ENCODE data around the gene SBK1. TPM values are rescaled to one million over a fixed set of nuclear protein-coding genes. Genes with fewer than 3 reads are reported as not detected.
"Not testable (repeated sequence)": the region's sequence is repeated elsewhere in the genome, so short reads cannot be mapped to it uniquely, and the experiment has no call there.

The SBK1 gene
- total RNA-seq, 2 donors from 2014 or later, result 0.81 to 0.92 TPM

- ATAC-seq (ENCODE audit: insufficient number of reproducible peaks, low FRiP score, low read depth); H3K4me3 ChIP-seq; H3K27ac ChIP-seq; H3K27me3 ChIP-seq (replicated peaks; ENCODE audit: insufficient read depth); DNase-seq (ENCODE audit: low spot score); H3K4me1 ChIP-seq (ENCODE audit: control insufficient read depth in 1 of 2, low read depth in 2 of 2); H3K36me3 ChIP-seq; H3K9me3 ChIP-seq: not testable (repeated sequence)
Measured at GRCh38 chr16:28336940-28337710, 44.8 kb downstream of the SBK1 start.

- H3K36me3 ChIP-seq; H3K27ac ChIP-seq; H3K4me1 ChIP-seq (ENCODE audit: control insufficient read depth in 1 of 2, low read depth in 2 of 2); DNase-seq (ENCODE audit: low spot score); H3K9me3 ChIP-seq; H3K27me3 ChIP-seq (replicated peaks; ENCODE audit: insufficient read depth); ATAC-seq (ENCODE audit: insufficient number of reproducible peaks, low FRiP score, low read depth); H3K4me3 ChIP-seq: not testable (repeated sequence)
Measured at GRCh38 chr16:28338230-28338629, 45.9 kb downstream of the SBK1 start.

GRCh38 chr16:28362600-28362999, 70.3 kb downstream of the SBK1 start:
- not testable (repeated sequence) for H3K36me3 ChIP-seq; H3K27me3 ChIP-seq (replicated peaks; ENCODE audit: insufficient read depth); ATAC-seq (ENCODE audit: insufficient number of reproducible peaks, low FRiP score, low read depth)

GRCh38 chr16:28363408-28363807, 71.1 kb downstream of the SBK1 start, which contains the start of gene NPIPB6:
NPIPB6 (minus strand) TSS chr16:28363508; CDS start chr16:28362822, 686 bp downstream.
- not testable (repeated sequence) for H3K27ac ChIP-seq; H3K4me1 ChIP-seq (ENCODE audit: control insufficient read depth in 1 of 2, low read depth in 2 of 2); H3K9me3 ChIP-seq; H3K36me3 ChIP-seq; H3K27me3 ChIP-seq (replicated peaks; ENCODE audit: insufficient read depth); DNase-seq (ENCODE audit: low spot score); ATAC-seq (ENCODE audit: insufficient number of reproducible peaks, low FRiP score, low read depth); H3K4me3 ChIP-seq

More at GRCh38 chr16:28362600-28362999, 70.3 kb downstream of the SBK1 start:
- not testable (repeated sequence) for H3K9me3 ChIP-seq; H3K4me3 ChIP-seq; DNase-seq (ENCODE audit: low spot score); H3K4me1 ChIP-seq (ENCODE audit: control insufficient read depth in 1 of 2, low read depth in 2 of 2); H3K27ac ChIP-seq

- not testable (repeated sequence) for H3K36me3 ChIP-seq; H3K4me1 ChIP-seq (ENCODE audit: control insufficient read depth in 1 of 2, low read depth in 2 of 2); H3K27me3 ChIP-seq (replicated peaks; ENCODE audit: insufficient read depth); DNase-seq (ENCODE audit: low spot score); H3K9me3 ChIP-seq; H3K27ac ChIP-seq
- peak overlapping the region; percentile 47 for H3K4me3 ChIP-seq
- ATAC-seq (ENCODE audit: insufficient number of reproducible peaks, low FRiP score, low read depth), result peak; percentile 69
Measured at GRCh38 chr16:28364268-28365173, 72.2 kb downstream of the SBK1 start.

GRCh38 chr16:28367926-28368325, 75.6 kb downstream of the SBK1 start:
- ATAC-seq (ENCODE audit: insufficient number of reproducible peaks, low FRiP score, low read depth); H3K4me3 ChIP-seq; H3K27ac ChIP-seq; H3K9me3 ChIP-seq; DNase-seq (ENCODE audit: low spot score); H3K4me1 ChIP-seq (ENCODE audit: control insufficient read depth in 1 of 2, low read depth in 2 of 2); H3K27me3 ChIP-seq (replicated peaks; ENCODE audit: insufficient read depth); H3K36me3 ChIP-seq: not testable (repeated sequence)

Other genes with a start within 250 kb of the SBK1 start
- gene GSG1L, start 228.8 kb upstream of the SBK1 start, total RNA-seq, result 1 to 10 TPM; 5.3 to 5.9 TPM
- gene XPO6, start 80.6 kb upstream of the SBK1 start, total RNA-seq, result 10 to 100 TPM; 89.5 to 94.4 TPM
- gene NPIPB6, start 71.0 kb downstream of the SBK1 start, total RNA-seq, result 1 to 10 TPM; 2.2 to 8.2 TPM
- 100 to 1,000 TPM in 1 of 2 donors, 10 to 100 TPM in 1; 72.4 to 107 TPM for gene EIF3CL, start 111.3 kb downstream of the SBK1 start, total RNA-seq
- not detected for gene NPIPB7, start 179.8 kb downstream of the SBK1 start, total RNA-seq
- gene CLN3, start 199.5 kb downstream of the SBK1 start, total RNA-seq, result 10 to 100 TPM; 16.9 to 25.2 TPM
- 1 to 10 TPM; 1.1 to 3.4 TPM for gene APOBR, start 202.1 kb downstream of the SBK1 start, total RNA-seq
- 1 to 10 TPM in 1 of 2 donors, under 1 TPM in 1; 0.68 to 2.5 TPM for gene IL27, start 214.3 kb downstream of the SBK1 start, total RNA-seq
- gene NUPR1, start 246.4 kb downstream of the SBK1 start, total RNA-seq, result 10 to 100 TPM; 17.7 to 53.5 TPM